Activated T-cell treated with anti-CD3 and anti-CD28 coated beads for 48 hours (primary cell): ENCODE data around the gene PPP1R3D.
"Not testable (repeated sequence)": the region's sequence is repeated elsewhere in the genome, so short reads cannot be mapped to it uniquely, and the experiment has no call there.

Experiments
- DNase-seq: peaks from one replicate; pipeline ENCODE4 v3.0.0-alpha.2; 2020; ENCODE audit warnings: low read depth

Gene PPP1R3D, protein sequence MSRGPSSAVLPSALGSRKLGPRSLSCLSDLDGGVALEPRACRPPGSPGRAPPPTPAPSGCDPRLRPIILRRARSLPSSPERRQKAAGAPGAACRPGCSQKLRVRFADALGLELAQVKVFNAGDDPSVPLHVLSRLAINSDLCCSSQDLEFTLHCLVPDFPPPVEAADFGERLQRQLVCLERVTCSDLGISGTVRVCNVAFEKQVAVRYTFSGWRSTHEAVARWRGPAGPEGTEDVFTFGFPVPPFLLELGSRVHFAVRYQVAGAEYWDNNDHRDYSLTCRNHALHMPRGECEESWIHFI

DNA sequence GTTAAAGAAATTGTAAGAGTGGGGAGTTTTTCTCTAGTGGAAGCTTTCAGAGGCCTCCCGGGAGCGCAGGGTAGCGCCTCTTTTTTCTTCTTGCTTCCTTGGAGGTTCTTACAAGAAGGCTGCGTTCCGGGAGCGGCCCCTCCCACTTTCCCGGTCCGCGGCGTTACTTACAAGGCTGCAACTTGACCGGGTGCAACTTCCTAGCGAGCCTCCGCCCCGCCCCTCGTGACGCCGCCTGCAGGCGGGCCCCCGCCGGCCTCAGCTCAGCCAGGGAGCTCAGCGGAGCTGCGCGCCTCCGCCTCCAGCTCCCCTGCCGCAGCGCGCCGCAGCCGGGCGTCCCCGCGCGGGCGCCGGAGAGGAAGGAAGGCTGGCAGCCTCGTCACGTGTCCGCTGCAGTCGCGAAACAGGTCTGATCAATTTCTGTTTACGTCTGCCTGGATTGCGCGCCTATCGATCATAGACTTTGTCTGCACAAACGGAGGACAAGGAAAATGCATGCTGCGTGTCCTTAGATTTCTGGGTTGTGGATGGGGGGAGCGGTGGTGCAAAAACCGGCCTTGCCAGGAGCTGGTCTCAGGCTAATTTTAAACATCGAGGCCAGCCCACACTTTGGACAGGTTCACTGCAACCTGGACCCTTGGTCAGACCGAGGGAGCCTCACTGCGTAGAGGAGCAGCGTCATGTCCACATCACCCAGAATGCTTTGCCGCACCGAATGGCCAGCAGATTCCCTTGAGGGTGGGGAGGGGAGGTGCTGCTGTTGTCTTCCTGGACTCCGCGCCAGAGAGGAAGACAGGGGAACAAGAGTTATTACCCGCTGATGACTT is at the start of gene PPP1R3D, which contains the start of gene FAM217B:
Gene PPP1R3D (minus strand): TSS at position 177 of the 827 bp plus-strand sequence. CDS start 374 bp downstream, outside the sequence.
Gene FAM217B (plus strand): TSS at position 261 of the 827 bp plus-strand sequence. CDS start 3,555 bp downstream, outside the sequence.
- peak; percentile 91 for DNase-seq

DNA sequence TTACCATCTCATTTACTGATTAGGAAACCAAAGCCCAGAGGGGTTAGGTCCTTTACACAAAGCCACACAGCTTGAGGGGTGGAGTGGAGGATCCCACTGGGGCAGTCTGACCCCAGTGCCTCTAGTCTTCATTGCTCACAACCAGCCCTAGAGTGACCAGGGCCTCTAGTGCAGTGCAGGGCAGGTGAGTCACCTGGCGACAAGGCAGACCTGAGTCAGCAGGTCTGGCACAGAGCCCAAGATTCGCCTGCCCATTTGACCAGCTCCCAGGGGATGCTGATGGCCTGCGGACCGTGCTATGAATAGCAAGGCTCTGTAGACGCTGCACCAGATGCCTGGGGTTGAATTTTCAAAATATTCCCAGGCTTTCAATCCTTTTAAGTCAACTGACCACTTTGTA is 48.0 kb upstream of the PPP1R3D start:
- DNase-seq: no peak

DNA sequence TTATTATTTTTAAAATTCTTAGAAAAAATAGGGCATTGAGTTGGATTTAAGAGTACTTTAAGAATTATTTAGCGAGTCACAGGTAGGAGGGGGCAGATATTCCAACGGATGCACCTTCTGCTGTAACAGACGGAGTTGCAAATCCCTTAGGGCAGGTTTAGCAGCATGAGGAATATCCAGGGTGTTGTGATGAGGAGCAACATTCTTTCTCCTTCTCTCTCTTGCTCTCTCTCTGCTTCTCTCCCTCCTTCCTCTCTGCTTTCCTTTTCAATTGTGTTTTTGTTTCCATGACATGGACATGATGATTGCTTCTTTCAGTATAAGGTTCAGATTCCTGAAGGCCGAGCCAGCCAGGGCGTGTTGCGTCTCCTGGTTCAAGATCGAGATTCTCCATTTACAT is 47.0 kb upstream of the PPP1R3D start:
- DNase-seq: no peak

DNA sequence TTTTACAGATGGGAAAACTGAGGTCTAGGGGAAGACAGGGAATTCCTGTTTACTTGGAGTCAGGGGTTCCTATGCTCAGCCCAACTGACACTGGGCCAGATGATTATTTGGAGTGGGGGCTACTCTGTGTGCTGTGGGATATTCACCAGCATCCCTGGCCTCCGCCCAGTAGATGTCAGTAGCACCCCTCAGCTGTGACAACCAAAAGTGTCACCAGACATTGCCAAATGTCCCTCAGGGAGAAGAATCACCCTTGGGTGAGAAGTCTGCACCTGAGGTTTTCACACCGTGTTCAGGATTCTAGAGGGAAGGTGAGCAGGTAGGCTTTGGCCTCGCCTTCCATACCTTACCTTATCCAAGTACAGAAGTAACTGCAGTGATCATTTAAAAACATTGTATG is 45.8 kb upstream of the PPP1R3D start:
- DNase-seq: no peak

DNA sequence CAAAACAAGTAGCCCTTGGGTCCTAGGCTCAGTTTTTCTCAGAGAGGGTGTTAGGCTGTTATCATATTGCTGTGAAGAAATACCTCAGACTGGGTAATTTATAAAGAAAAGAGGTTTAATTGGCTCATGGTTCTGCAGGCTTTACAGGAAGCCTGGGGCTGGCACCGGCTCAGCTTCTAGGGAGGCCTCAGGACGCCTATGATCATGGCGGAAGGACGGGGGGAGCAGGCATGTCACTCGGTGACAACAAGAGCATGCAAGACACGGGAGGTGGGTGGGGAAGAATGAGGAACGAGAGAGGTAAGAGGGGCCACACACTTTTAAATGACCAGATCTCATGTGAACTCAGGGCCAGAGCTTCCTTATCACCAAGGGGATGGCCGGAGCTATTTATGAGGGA is 45.1 kb upstream of the PPP1R3D start:
- no peak for DNase-seq

DNA sequence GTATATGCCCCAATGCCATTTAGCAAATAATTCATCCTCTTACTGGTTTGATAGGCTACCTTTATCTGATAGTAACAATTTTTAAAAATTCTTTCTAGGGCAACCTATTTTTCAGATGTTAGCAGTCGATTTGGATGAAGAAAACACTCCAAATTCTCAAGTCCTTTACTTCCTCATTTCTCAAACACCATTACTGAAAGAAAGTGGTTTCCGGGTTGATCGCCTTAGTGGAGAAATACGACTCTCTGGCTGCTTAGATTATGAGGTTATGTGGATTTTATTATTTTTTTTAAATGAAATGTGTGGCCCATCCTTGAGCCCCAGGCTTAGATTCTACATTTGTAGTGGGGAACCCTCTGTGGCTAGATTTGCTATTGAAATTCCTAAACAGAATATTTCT is 44.4 kb upstream of the PPP1R3D start:
- no peak for DNase-seq

DNA sequence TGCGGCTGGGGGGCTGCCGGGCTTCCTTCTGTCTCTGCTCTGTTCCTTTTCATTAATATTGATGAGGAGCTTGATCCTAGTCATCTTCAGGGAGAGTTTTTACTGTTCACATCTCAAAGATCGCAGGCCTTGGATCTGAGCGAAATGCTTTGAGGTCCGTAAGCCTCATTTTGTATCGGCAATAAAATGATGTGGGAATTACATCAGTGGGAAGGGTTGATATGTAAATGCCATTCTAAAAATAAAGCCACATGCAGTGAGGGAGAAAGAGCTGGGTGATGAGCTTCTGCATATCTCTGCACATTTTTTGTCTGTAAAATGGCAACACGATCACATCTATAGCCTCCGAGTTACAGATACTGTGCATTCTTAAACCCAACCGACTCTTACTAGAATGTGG is 43.0 kb upstream of the PPP1R3D start:
- no peak for DNase-seq

DNA sequence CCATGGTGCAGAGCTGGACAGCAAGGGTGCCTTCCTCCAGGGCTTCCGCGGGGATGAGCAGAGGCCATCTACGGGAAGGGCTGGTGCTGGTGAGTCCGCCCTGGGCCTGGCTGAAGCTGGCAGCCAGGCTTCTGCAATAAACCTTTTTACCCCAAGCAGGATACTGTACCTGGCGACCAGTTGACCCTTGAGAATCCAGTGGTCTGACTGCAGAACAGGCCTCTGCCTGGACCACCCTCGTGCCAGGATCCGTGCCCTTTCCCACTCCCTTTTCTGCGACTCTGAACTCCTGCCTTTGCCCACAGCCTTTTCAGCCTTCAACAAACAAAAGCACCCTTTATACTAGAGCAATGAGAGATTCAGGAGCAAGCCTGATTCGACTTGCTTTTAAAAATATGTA is 37.0 kb upstream of the PPP1R3D start:
- DNase-seq: no peak

DNA sequence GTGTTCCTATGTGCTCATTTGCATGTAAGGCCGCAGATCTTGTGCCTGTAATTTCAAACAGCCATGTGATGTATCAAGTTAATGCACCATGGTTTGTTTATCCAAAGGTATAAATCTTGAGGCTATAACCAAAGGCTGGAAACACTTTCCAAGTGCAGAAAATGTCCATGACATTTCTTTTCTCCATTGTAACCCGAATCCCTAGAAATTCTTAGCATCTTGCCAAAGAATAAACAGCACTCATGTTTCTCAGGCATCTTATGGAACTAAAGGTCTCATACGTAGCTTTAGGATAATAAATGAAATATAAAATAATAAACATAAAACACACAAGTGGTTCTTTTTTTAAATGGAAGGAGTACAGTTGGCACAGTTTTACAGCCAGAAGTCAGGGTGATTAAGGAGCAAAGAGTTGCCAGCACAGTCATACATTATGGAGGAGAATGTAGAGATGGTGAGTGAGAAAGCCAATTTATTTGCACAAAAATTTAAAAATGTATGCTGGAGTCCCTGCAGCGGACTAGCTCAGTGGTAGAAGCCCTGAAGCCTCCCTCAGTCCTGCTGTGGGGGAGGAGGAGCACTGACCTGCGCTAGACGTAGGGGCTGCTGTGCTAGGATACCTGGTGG is 36.2 kb upstream of the PPP1R3D start:
- DNase-seq: no peak

DNA sequence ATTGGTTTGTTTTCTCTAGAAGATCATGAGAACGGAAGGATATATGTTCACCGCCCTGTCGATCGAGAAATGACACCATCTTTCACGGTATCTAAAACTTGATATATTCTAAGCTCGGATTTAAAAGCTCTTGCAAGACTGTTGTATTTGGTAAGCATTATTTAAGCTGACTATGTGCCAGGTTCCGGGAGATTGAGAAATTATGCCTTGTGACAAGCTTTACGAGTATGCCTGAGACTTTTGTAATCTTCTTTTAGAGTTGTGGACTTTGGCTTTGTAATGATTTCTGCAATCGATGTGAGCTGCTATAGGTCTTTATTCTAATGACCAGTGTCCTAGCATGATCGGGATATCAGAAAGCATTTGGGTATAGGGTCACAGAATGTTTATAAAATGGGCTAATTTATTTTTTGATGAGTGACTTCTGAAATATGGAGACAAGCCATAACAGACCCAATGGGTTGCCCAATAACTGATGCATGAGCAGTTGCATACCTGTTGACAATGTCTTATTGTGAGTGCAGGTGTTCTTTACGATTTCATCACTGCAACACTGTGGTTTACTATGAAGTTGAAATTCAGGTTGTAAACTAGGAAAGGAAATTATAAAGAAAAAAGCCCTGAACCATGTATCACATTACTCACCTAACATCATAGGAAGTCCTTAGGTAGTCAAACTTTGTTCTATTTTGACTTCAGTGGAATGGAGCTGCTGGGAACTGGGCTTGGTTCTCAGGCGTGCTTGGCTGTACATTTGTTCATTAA is 32.1 kb upstream of the PPP1R3D start:
- no peak for DNase-seq

DNA sequence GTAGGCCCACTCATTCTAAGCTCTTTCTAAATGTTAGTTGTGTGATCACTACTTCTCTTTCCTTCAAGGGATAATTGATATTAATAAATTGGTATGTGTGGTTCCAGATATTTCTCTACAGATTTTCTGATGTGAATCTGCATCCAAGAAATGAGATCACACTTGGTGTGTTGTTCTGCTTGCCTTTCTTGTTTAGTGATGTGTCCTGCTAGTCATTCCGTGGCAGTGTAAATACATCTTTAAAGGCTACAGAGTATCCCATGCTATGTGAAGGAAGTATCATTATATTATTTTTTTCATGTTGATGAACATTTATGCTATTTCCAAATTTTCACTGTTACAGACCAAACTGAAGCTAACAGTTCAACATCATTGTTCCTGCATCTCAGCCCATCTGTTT is 31.3 kb upstream of the PPP1R3D start:
- DNase-seq: no peak

DNA sequence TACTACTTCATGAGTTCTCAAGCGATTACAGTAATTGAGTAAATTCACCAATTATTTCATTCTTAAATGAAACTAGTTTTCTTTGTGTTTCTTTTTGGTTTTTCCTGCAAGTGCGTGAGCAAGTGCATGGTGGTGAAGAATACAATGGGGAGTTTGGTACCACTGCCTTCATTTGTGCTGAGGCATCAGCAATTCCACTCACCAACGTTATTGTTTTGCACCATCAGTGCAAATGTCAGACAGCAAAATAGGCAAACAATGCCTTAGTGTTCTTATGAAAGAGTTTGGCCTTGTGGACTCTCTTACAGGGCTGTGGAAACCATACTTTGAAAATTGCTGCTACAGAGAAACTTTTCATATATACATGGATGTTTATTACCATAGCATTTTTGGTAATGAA is 26.3 kb upstream of the PPP1R3D start:
- DNase-seq: no peak

DNA sequence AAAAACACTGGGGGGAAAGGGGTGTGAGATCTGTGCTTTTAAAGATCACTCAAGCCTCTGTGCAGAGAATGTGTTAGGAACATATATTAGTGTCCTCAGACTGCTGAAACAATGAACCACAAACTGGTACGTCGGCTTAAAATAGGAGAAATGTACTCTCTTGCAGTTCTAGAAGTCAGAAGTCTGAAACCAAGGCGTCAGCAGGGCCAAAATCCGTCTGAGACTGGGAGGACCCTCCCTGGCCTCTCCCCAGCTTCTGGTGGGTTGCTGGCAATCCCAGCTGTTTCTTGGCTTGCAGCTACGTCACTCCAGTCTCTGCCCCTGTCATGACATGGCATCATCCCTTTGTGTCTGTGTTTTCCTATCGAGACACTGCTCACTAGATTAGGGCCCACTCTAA is 22.1 kb upstream of the PPP1R3D start:
- no peak for DNase-seq

DNA sequence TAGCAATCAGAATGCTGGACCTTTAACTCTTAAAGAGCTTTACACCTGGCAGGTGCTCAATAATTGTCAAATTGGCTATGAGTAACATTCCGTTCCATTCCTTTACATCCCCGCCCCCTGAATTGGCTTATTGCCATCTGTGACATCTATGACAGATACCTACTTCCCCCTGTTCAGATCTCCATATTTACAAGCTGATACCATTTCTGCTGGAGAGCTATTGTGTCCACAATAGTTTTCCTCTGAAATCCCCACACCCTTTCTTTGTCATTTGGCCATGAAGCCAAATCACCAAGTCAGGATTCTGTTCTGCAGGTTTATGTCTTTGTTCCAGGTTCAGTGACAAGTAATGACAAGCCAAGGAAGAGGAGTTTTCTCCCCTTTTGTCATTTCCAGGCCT is 21.3 kb upstream of the PPP1R3D start:
- no peak for DNase-seq

DNA sequence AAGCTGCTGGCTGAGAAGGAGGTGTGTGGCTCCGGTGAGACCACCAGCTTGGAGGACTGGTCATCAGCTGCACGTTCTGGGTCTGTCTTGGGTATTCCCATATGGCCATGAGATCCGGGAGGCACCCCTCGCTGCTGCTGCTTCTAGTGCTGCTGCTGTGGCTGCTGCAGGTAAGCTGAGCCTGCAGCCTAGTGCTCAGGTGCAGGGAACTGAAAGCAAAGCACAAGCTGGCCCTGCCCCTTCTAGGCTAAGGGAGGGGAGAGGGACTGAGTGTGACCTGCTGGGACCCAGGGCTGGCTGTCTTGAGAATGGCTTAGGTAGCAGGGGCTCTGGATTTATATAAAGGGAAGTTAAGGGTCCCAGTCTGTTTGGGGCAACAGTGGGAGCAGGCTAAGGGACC is 18.5 kb upstream of the PPP1R3D start:
- no peak for DNase-seq

DNA sequence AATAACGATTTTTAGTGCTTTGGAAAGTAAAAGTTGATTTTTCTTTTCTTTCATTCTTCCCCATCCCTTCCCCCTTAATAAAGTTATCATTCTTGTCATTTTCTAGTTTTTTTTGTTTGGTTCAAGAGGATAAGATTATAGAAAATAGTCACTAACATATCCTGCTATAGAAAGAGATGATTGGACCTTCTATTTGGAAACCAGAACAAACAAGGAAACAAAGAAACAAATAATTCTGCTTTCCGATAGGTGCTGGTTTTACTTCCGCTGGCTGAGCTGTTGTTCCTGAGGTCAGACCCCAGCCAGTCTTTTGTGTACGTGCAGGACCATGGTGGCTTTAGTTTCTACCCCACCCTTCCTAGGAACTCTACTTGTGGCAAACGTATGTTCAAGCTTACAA is 18.0 kb upstream of the PPP1R3D start, which contains the start of gene CDH26:
Gene CDH26 (plus strand): TSS at position 301 of the 400 bp plus-strand sequence. CDS start 304 bp downstream, outside the sequence.
- no peak for DNase-seq

DNA sequence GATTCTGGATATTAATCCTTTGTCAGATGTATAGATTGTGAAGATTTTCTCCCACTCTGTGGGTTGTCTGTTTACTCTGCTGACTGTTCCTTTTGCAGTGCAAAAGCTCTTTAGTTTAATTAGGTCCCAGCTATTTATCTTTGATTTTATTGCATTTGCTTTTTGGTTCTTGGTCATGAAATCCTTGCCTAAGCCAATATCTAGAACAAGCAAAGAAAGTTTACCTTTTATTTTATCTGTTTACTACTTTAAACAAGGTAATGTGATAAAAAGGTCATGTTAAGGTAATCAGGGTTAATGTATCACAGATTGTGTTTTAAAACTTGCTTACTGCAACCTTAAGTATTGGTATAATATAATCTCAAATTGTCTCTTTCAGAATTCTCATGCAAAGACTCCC is 17.5 kb upstream of the PPP1R3D start:
- DNase-seq: not testable (repeated sequence)

DNA sequence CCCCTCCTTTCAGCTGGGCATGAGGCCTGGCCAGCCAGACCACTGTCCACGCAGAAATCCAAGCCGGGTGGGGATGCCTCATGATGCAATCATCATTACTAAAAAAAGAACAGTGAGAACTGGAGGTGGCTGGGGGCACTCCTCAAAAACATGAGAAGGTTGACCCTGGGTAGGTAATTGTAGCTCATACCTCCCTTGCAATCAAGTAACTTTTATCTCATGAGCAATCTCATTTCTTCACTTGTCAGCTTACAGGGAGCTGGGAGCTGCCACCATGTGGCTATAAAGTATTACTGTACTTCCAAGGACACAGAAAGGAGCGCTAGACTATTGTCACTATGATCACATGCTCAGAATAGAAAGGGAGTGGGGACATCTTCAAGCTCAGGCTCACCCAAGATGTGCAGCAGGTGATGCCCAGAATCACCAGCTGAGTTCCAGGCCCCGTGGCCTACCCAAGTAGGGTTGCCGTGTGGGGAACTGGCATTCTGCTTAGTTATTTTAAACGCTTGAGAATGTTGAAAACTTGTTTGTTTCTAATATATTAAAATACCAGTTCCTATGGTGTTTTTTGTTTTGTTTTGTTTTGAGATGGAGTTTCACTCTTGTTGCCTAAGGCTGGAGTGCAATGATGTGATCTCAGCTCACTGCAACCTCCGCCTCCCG is 15.2 kb upstream of the PPP1R3D start:
- DNase-seq: no peak

DNA sequence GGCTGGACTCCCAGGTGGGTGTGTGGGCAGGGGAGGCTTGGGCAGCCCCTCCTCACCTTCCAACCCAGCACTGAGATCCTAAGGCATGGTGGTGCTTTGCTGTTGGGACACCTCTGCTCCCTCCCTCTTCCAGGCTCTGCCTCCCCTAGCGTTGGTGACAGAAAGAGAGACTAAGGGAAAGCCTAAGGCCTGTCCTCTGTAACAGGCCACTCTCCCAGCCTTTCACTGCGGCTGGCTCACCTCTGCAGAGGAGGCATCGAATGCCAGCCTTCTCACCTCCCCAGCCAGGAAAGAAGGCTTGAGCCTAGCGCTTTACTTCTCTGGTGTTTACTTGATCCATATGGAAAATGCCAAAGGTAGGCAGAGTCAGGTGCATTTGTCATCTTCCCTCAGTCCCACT is 14.6 kb upstream of the PPP1R3D start:
- DNase-seq: no peak

DNA sequence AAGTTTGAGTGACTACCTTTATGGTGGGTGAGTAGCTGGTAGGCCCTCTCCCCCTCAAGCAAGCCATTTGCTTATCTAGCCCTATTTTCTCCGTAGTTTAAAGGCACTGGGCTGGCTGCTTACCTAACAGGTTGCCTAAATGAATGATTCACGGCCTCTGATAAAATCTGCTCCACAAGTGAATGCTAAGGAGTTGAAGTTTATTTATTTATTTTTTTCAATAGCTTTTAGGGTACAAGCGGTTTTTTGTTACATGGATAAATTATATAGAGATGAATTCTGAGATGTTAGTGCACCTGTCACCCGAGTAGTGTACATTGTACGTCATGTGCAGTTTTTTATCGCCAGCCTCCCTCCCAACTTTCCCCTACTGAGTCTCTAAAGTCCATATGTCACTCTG is 9.8 kb upstream of the PPP1R3D start:
- DNase-seq: no peak
